ENCODE results near the gene MTUS2.

DNA sequence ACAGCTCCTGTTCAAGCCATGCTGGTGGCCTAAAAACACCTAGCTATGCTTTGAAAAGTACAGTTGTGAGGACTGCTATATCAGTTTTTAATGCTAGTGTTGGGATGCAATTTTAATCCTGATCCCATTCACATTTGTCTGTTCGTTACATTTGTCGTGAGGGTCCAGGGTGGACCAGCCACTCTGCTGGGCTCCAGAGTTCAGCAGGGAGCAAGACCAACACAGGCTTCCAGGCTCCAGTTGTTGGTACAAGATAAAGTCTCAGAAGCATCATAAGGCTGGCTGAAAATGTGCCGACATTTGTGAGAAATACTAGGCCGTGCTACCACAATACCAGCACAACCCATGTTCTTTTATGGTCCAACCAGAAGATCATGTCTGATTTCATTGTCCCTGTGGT, 564.7 kb downstream of the MTUS2 start:
- TF ChIP-seq, protein P1, sequence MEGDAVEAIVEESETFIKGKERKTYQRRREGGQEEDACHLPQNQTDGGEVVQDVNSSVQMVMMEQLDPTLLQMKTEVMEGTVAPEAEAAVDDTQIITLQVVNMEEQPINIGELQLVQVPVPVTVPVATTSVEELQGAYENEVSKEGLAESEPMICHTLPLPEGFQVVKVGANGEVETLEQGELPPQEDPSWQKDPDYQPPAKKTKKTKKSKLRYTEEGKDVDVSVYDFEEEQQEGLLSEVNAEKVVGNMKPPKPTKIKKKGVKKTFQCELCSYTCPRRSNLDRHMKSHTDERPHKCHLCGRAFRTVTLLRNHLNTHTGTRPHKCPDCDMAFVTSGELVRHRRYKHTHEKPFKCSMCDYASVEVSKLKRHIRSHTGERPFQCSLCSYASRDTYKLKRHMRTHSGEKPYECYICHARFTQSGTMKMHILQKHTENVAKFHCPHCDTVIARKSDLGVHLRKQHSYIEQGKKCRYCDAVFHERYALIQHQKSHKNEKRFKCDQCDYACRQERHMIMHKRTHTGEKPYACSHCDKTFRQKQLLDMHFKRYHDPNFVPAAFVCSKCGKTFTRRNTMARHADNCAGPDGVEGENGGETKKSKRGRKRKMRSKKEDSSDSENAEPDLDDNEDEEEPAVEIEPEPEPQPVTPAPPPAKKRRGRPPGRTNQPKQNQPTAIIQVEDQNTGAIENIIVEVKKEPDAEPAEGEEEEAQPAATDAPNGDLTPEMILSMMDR (IDR thresholded peaks at IDR 0.05; ENCODE audit: extremely low read depth in 1 of 2, insufficient read depth in 1 of 2, low read depth in 1 of 2, low read length in 2 of 2), result no peak
- TF ChIP-seq POLR2A (IDR thresholded peaks at IDR 0.05; ENCODE audit: low read depth, low read length) (no peak), EZH2 (IDR thresholded peaks at IDR 0.05; ENCODE audit: borderline replicate concordance, low read depth, low read length, severe bottlenecking) (no peak), POLR2AphosphoS5 (IDR thresholded peaks at IDR 0.05; ENCODE audit: insufficient read depth, low read depth, low read length) (no peak), FOS (IDR thresholded peaks at IDR 0.05; ENCODE audit: borderline replicate concordance, insufficient read depth, low read length) (no peak), MAX (IDR thresholded peaks at IDR 0.05; ENCODE audit: insufficient read depth, insufficient read length) (no peak), MYC (IDR thresholded peaks at IDR 0.05; ENCODE audit: low read depth, low read length) (no peak), JUN (IDR thresholded peaks at IDR 0.05; ENCODE audit: borderline replicate concordance, insufficient read depth, insufficient read length, low read depth) (no peak), GATA2 (IDR thresholded peaks at IDR 0.05; ENCODE audit: insufficient read depth, insufficient read length, low read depth, low read length) (no peak)
